Hematopoietic multipotent progenitor cell treated with erythropoietin and hydrocortisone succinate and interleukin-3 and kit ligand, for 4 days (in vitro differentiated cells): ENCODE measurements around the gene C1QBP.
"Not testable (repeated sequence)": the region's sequence is repeated elsewhere in the genome, so short reads cannot be mapped to it uniquely, and the experiment has no call there.

Experiments used
- DNase-seq: peaks from one replicate; pipeline ENCODE4 v3.0.0-alpha.2; 2015

Gene C1QBP

DNA sequence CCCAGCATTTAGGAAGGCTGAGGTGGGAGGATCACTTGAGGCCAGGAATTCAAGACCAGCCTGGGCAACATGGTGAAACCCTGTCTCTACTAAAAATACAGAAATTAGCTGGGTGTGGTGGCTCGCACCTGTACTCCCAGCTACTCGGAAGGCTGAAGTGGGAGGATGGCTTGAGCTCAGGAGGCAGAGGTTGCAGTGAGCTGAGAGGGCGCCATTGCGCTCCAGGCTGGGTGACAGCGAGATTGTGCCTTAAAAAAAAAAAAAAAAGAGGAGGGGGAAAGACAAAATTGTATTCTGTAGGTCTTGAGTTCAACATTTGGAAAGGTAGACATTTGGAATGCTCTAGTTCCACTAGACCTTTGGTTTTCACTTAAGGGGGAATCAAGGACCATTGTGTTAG lies 7.7 kb downstream of the C1QBP start:
- not testable (repeated sequence) for DNase-seq

DNA sequence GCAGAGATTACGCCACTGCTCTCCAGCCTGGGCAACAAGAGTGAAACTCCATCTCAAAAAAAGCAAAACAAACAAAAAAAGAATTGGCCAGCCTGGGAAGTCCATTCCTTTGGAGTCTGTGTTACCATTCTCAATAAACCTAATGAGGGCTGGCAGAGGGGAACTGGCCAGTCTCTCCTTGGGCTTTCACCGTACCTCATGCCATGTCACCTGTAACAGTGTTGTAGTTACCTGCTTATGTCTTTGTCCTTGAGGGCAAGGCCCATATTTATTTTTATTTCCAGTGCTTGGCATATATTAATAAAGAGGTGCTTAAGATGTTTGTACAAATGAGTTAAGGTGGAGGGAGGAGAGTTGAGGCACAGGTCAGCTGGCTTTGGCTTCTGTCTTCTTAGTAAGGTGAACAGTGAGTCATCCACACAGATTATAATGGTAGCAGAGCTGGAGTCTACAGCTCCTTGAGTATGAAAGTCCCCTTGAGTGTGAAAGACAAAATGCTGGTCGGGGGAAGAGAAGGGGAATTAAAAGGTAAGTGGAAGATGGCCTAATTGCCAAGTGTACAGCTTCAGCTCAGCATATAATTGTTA lies 8.4 kb downstream of the C1QBP start:
- DNase-seq, result no peak

- no peak for DNase-seq
These were observed 9.6 kb downstream of the C1QBP start for GRCh38 chr17:5429191-5429887.

DNA sequence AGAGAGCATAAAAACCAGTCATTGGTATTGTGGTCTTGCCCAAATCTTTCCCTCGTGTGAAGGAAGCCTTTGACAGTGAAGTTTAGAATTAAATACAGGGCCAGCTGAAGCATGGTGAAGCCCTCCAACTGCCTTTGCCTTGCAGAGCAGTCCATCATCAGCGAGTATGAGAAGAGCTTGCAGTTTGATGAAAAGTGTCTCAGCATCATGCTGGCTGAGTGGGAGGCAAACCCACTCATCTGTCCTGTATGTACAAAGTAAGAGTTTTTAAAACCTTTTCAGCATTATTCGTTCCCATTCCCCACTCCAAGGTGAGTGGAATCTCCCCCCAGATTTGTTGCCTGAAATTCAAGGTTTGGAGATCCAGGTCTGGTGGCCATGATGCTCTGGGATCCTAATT lies 13.1 kb downstream of the C1QBP start:
- no peak for DNase-seq

GRCh38 chr17:5424909-5425308 lies 14.0 kb downstream of the C1QBP start:
- no peak for DNase-seq

GRCh38 chr17:5422505-5422904 lies 16.4 kb downstream of the C1QBP start:
- no peak for DNase-seq

- DNase-seq, result peak; percentile 97
These were observed 18.8 kb downstream of the C1QBP start, which contains the start of gene RPAIN for GRCh38 chr17:5419959-5420653. TSS of gene RPAIN (plus strand) at chr17:5420182. CDS start at chr17:5420211, 29 bp downstream.

- DNase-seq, result peak; percentile 99
These were observed 19.5 kb downstream of the C1QBP start, which contains the start of gene NUP88 for GRCh38 chr17:5419356-5419958. TSS of gene NUP88 (minus strand) at chr17:5419662. CDS start at chr17:5419650, 12 bp downstream.

DNA sequence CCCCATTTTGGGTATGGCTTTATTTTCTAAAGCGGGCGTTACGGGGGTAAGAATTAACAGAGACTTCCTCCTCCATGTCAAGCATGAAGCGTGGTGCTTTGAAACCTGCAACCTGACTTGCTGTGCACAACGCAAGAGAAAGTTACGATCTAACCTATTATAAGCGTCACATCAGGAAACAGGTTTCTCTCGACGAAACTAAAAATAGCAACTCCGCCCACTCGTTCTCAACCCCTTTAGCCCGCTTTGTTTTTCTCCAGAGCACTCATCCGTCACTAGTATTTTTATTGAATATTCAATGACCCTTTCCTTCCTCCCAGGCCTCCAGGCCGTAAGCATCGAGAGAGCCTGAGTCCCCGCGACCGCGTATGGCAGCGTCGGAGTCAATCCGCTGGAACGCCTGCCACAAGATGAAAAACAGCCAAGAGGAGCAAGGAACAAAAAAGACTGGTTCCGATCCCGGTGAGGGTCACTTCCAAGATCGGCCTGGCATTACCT lies 20.0 kb downstream of the C1QBP start:
- peak; percentile 71 for DNase-seq

- DNase-seq, result no peak
These were observed 22.1 kb downstream of the C1QBP start for GRCh38 chr17:5416901-5417300.

- DNase-seq, result no peak
These were observed 25.3 kb downstream of the C1QBP start for GRCh38 chr17:5413682-5414081.

DNA sequence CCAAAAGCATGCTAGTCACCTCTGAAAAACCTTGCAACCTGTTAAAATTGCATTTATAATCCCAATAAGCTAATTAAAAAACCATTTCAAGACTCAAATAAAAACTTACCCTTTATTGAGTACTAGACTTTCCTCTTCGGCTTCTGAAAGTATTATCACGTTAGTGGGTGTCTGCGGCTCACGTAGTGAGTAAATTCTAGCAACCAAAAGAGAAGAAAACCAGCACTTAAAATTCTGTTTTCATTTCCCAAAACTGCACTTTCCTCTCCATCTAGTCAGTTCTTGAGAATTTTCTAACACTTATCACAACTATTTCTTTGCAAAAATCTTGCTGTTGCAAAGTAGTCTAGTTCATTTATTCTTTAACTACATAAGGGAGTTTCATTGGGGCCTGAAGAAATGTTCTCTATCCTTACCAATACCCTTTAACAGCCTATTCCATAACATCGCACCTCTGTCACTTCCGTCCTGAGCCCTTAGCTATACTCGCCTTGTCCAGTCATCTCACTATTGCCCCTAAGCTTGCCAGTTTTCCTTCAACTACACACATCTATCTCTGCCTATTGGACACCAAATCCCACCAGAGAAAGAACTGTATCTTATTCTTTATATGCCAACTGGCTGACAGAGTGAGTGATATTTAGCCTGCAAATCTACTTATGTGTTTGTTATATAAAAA lies 28.2 kb downstream of the C1QBP start:
- no peak for DNase-seq

- peak; percentile 24 for DNase-seq
These were observed 30.8 kb downstream of the C1QBP start for GRCh38 chr17:5408186-5408585.

DNA sequence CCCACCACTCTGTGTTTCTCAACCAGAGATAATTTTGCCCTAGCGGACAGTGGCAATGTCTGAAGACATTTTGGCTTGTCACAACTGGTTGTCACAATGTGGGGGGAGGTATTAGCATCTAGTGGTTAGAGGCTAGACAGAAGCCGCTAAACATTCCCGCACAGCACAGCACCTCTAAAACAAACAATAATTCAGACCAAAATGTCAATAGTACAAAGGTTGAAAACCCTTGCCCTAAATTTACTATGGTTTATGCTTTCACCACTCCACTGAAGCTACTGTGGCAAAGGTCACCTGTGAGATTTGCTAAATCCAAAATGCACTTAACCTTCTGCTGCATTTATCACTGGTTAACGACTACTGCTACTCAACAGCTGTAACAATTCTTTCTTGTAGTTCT lies 33.6 kb downstream of the C1QBP start:
- no peak for DNase-seq

DNA sequence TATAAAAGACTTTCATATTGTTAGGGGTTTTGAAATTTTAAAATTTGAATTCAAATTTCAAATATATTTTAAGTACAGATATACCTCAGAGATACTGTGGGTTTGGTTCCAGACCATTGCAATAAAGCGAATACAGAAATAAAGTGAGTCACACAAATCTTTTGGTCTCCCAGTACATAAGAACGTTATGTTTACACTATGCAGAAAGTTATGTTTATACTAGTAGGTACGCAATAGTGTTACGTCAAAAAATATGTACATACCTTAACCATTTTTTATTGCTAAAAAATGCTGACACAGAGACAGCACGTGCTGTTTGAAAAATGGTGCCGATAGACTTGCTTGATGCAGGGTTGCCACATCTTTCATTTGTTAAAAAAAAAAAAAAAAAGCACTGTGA lies 39.2 kb downstream of the C1QBP start:
- DNase-seq, result no peak

DNA sequence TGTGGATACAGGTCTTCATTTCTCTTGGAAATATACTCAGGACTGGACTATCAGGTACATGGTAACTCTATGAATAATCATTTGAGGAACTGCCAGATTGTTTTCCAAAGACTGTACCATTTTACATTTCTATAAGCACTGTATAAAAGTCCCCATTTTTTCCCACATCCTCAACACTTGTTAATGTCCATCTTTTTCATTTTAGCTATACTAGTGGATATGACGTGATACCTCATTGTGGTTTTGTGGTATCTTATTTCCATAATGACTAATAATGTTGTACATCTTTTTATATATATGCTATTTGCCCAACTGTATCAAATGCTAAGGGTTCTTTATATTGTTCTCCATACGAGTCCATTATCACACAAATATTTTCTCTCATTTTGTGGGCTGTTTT lies 42.3 kb downstream of the C1QBP start:
- no peak for DNase-seq

DNA sequence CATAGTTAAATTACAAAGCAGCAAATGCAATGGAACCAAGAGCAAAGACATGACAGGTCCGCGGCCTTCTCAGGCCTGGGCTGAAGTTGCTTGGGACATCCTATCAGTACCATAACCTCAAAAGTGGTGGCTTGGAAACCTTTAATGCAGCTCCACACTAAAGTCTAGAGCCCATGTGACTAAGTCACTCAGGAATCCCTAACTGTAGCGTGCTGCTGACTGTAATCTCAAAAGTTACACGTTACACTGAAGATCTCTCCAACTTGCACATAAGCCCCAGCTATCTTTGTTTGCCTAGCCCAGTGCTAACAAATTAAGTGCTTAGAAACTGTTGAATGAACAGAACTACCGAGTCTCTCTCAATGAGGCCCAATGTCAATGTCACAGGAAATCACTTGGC lies 47.3 kb downstream of the C1QBP start:
- no peak for DNase-seq
